Measurements from ENCODE around the gene BPIFB2.
"Not testable (repeated sequence)": the region's sequence is repeated elsewhere in the genome, so short reads cannot be mapped to it uniquely, and the experiment has no call there.

Gene BPIFB2

DNA sequence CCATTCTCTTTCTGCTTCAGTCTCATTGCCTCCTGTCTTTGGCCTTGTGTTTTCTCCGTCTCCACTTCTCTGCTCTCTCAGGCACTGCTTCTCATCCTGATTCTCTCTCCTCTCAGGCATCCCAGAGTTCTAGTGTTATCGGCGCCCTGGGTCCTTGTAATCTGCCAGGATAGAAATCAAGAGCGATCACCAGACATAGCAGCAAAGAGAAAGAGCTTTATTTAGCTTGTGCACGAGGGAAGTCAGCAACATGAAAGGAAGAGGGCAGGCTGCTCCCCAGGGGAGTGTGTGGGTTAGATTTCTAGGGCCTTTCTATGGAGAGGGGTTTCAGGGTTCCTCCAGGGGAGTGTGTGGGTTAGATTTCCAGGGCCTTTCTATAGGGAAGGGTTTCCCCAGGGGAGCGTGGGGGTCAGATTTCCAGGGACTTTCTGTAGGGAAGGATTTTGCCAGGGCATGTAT is 35.8 kb upstream of the BPIFB2 start:
- DNase-seq, result no peak

DNA sequence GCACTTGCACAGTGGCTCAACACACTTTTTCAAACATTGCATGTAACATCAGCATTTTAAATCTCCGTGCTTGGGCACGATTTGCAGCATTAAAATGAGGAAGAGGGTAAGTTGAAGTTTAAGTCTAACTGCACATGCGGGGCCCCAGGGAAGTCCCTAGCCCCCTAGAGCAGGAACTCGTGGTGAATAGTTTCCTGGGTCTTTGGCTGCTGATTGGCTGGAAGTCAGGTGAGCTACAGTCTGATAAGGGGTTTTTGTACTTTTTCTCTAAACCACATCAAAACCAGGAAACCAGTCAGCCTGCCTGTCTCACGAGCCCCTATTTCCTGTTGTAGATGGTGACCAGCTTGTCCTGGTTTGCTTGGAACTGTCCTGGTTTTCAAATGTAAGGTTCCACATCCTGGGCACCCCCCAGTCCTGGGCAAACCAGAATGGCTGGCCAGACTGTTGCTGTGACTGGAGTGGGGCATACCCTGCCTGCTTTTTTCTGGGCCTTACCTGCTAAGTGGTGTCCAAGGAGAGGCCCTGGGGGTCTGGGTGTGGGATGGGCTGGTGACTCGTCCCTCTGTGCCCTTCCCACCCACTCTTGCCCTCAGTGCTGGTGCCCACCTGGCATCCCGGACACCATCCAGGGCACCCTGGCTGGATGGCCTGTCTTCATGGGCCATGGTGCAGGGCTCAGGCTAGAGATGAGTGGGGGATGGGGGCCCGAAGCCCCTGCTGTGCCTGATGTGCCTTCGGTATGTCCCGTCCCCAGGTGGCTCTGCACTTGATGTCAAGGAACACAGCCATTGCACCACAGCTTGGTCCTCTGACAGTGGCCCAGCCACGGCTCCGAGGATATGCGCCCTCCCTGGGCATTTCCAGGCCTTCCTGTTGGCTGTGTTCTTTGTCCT is 35.1 kb upstream of the BPIFB2 start:
- DNase-seq, result no peak

DNA sequence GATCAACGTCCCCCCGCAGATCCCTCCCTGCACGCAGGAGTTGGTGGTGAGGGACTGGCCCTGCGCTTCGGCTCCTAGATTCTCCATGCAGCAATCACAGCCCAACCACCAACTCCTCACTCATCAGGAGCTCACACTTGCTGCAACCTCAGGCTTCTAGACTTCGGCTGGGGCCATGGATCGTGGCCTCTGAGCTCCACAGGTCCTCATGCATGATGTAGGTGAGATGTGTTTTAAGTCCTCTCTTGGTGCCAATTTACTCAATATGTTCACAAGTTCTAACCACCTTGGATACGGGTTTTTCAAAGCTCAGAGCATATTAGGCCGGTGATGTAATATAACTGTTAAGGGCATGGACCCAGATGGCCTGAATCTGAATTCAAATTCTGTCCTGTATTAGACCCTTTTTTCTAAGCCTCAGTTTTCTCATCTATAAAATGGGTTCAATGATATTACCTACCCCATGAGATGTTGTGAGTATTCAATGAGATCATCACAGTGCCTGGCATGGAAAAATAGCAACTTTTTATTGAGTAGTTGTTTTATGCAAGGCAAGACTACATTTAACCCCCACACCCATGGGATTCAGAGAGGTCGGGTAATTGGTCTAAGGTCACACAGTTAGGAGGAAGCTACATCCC is 34.3 kb upstream of the BPIFB2 start:
- DNase-seq, result no peak

DNA sequence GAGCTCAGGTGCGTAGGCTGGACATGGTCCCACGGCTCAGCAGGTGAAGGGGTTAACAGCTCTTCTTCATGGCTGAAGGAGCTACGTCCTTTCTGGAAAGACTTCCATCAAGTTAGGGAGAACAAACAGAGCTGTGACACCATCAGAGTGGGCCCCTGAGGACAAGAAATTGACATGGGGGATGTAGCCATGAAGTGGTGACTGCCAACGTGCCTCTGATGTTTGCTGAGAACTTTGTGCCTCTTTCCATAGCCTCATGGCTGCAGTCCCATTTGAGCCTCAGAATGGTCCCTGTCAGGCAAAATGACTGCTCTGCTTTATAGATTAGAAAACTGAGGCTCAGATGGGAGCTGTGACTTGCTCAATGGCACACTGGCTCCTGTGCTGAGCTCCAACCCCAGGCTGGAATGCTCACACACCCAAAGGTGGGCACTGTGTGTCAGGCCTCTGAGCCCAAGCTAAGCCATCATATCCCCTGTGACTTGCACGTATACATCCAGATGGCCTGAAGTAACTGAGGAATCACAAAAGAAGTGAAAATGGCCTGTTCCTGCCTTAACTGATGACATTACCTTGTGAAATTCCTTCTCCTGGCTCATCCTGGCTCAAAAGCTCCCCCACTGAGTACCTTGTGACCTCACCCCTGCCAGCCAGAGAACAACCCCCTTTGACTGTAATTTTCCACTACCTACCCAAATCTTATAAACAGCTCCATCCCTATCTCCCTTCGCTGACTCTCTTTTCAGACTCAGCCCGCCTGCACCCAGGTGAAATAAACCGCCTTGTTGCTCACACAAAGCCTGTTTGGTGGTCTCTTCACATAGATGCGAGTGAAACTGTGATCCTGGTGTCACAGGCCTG is 33.1 kb upstream of the BPIFB2 start:
- not testable (repeated sequence) for DNase-seq

DNA sequence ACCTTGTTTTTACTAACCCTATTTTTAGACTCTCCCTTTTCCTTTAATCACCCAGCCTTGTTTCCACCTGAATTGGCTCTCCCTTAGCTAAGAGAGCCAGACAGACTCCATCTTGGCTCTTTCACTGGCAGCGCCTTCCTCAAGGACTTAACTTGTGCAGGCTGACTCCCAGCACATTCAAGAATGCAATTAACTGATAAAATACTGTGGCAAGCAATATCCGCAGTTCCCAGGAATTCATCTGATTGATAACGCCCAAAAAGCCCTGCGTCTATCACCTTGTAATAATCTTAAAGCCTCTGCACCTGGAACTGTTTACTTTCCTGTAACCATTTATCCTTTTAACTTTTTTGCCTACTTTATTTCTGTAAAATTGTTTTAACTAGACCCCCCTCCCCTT is 32.4 kb upstream of the BPIFB2 start:
- DNase-seq, result not testable (repeated sequence)

DNA sequence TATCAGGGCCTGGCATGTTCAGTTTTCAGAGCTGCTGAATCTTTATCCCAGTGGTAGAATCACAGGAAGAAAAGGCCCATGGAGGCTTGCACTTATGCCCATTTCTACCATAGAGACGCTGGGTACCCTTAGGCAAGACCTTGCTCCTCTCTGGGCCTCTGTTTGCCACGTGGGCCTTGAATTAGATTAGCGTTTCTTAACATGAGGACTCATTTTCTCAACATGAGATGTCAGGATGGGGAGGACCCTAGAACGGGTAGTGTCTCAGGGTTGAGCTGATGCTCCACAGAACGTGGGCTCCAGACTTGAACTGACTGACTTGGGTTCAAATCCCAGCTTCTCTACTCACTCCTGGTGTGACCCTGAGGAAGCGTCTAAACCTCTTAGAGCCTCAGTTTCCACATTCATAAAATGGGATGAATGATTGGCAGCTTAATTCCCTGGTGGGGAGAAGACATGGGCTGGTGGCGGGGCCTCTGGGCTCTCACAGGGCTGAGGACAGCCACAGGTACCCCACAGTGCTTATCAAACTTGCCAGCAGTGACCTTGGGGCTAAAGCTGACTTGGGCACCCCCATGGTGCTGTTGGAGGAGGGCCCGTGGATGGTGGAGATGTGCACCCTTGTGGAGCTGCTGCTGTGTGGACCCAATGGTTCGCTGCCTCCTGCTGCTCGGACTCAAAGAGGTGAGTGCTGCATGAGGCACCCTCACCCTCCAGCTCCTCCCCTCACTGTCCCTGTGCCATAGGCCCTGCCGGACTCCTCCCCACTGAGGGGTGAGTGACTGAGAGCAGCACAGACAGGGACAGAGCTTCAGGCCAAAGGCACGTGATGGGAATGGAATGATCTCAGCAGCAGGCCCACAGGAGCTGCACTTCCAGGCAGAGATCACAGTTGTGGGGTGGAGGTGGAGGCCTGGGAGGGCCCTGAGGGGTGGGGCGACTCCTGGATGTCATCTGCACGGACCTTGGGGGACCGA is 31.5 kb upstream of the BPIFB2 start:
- DNase-seq, result no peak

DNA sequence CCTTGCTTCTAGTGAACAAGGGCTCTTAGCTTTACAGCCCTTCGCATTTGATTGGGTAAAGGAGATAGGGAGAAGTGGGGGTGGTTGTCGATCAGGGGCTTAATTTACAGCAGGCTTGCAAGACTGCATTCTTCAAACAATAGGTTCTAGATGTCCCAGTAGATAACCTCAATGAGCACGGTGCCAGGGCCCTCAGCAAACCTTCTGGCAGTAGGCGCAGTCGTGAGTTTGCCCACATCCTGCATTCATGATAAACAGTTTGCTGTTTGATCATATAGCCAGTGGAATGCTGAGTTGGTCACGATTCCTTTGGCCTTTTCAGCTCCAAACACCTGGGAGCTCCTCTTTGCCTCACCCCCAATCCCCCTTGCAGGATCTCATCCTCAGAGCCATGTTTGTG is 30.8 kb upstream of the BPIFB2 start:
- no peak for DNase-seq

DNA sequence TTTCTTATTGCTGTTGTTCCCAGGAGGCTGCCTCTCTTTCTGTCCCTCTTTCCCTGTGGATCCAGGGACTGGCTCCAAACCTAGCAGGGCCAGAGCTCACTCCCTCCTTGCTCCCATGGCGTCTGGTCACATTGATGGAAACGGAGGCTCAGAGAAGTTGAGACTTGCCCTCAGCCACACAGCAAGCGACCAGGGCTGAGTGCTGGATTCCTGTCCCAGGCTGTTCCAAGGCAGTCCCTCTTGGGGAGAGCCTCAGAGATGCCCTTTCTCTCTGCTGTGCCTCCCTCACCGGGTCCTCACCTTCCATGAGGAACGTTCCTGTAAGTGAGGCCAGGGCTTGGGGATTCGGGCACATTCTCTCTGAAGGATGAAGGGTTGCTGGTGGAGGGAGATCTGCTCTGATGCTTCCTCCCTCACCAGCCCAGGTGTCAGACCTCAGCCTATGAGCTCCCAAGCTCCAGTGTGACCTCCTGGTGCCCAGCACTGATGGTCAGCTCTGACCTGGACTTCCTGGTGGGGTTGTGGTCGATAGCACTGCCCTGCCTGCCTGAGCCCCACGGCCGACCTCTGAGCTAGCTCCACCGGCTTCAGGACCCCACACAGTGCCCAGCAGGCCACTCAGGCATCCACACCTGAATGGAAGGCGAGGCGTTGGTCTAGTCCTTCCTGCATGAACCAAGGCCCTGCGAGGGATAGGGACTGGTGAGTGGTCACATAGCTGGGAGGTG is 30.1 kb upstream of the BPIFB2 start:
- no peak for DNase-seq

DNA sequence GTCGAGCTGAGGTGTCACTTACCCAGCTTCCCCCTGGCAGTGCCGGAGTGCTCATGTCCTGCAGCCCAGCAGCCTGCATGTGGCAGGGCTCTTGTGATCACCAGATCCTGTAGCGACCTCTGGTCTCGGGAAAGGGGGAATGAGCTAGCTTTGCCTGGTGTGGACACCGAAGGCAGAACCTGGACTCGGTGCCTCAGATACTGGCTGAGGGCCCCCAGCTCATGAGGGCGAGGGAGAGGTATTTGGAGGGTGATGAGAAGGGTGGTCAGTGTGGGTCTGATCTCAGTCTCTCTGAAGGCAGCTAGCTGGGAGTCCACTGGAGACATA is 29.5 kb upstream of the BPIFB2 start:
- no peak for DNase-seq

DNA sequence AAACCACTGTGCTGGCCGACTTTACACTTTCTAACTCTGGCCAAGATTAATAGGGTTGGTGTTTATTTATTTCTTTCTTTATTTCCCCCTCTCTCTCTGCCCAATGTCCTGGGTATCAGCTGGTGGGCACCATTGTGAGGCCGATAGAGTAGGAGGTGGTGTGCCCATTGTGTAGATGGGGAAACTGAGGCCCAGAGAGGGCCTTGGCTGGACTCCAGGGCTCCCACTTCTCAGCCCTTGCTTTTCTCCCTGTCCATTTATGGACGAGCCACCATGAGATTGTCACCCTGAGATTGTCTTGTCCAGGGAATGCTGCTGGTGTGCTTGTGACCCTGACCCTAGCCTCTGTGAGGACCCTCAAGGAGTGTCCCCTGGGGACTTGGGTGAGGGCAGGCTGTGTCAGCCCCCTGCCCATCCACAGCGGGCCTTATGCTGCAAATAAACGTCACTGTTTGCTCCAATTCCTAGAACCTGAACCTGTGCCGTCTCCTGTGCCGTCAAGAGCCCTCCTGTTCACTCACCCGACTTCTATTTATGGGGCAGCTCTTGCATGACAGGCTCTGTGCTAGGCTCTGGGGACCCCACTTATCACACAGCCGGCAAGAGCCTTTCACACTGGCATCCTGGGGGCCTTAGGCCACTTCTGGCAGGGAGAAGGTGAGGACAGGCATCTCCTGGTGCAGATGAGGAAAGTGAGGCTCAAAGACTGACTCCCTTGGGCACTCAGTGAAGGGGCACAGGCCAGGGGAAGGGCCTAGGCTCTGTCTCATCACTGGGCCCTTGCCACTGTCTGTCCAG is 28.1 kb upstream of the BPIFB2 start:
- no peak for DNase-seq

DNA sequence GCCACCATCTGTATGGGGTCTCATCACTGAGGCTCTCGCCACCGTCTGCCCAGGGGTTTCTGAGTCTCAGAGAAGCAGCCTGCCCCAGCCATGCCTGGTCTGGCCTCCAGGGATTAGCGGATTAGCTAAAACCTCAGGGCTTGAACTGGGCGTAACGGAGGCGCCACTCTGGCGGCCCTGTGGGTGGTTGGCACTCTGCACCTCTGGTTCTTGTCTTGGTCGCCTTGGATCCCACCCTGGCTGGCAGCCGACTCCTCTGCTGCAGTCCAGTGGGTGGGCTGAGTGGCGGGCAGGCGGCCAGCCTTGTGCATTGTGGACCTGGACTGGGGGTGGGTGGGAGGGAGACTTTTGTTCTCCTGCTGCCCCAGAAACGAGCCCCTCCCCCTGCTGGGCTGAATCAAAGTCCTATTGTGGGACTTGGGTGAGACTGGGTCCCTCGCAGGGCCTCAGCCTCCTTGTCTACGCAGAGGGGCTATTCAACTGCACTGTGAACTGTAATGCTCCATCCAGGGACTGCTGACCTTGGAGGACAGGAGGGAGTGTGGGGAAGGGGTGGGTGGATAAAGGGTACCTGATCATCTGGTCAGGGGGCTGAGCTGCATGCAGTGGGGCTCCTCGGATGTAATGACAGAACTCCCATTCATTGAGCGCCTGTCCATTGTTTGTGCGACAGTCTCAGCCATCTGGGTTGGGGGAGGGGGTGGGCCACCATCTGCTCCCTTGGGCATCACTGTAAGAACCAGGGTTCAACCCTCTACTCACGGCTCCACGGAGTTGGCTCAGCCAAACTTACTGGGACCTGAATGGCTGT is 27.2 kb upstream of the BPIFB2 start:
- peak; percentile 86 for DNase-seq

DNA sequence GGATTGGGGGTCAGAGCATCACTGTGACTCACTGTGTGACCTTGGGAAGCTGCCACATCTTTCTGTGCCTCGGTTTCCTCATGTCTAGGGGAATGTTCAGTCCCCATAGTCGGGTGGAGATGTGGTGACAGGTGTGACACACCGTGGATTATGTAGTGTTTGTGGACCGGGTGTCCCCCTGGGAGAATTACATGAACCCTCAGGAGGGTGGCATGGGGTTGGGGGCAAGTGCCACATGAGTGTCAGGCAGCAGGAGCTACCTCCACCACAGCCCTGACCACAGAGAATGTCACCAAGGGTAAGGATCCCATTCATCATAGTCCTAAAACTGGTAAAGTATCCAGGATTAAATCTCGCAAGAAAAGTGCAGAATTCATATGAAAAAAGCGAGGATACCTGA is 26.5 kb upstream of the BPIFB2 start:
- no peak for DNase-seq

DNA sequence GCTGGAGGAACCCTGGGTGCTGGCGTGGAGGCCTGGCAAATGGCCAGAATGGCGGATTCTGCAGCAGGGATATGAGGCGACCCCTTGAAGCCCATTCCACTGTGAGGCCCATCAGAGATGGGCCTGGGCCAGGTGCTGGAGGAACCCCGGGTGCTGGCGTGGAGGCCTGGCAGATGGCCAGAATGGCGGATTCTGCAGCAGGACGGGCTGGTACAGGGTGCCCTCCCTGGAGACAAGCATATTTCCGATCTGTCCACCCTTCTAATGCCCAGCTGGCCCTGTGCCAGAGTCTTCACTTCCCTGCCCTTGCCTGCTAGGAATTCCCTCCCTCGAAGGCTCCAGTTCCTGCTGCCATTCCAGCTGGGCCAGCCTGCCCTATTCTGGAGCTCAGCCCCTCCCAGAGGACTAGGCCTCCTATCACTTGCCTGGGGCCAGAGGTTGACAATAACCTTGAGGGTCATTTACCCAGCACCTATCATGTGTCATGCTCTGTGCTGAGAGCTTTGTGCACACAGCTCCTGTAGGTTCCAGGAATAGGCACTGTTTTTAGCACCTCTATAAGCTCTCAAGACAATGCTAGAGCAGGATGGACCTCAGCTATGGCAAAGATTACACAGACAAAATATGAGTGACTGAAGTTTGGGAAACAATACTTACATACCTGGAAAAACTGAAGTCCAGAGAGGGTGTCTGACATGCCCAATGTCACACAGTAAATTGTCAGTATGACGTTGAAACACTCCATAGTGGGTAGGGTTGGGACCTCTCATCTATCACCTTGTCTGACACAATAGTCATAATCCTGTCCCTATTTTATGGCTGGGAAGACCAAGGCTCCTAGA is 24.7 kb upstream of the BPIFB2 start:
- DNase-seq, result peak; percentile 96

DNA sequence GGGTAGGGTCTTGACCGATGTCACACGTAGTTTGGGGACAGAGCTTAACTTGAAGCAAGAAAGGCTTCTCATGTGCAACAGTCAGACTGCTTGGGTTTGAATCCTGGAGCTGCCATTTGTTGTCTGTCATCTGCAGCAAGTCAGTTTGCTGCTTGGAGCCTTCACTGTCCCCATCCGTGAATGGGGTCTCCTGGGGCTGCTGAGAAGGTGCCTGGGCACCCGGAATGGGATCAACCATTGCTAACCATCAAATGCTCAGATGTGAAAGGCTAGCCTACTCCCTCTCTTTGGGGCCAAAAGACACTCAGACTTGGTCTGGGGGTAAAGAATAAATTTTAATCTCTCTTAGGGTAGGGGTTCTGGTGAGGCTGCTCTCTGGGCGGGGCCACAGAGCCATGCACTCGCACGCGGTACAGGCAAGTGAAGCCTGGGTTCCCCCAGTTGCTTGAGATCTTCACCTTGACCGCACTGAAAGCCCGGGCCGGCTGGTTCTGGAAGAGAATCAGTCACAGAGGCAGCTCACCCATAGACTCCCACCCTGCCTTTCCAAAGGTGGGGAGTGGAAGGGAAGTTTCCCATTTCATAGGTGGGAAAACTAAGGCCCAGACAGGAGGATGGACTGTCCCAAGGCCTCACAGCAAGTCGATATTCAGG is 23.9 kb upstream of the BPIFB2 start:
- DNase-seq, result no peak

DNA sequence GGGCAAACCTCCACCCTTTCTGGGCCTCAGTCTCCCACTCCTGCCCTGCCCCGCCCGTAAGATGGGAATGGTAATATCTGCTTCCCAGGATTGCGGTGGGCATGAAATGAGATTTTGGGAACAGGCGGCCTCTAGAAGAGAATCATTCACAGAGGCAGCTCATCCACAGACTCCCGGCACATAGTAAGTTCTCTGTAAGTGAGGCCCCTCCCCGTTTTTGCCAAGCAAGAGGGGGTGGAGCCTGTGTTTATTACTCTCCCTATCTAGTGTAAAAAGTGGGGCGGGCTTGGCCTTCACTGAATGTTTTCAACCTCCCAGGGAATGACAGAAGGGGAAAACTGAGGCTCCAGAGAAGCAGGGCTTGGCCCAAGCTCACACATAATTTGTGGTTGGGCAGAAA is 23.3 kb upstream of the BPIFB2 start:
- DNase-seq, result no peak

DNA sequence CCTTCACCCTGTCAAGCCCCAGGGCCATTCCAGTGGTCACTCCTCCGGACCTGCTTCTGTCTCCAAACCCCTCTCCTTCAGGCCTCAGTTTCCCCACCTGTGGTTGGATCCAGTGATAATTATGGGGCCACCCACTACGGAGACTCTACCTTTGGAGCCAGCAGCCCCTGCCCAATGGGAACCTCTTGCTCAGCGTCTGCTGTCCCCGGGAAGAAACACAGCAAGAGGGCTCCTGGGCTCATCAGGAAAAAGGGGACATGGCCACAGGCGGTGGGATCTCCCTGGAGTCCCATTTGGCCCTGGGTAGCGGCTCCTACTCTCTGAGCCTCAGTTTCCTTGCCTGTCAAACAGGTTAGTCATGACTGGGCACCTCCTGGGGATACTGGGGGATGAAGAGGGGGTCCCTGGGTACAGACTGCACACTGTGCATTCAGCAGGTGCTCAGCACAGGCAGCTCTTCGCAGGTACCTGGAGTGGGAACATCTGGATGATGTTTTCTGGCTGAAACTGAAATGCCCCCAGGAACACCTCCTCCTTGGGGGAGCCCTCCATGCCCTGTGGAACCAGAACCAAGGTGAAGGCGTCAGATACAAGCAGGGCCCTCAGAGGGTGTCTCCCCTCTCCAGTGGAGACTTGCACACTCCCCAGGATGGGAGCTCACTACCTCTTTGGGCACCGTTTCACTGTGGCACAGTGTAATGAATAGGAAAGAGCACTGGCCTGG is 22.7 kb upstream of the BPIFB2 start:
- no peak for DNase-seq

DNA sequence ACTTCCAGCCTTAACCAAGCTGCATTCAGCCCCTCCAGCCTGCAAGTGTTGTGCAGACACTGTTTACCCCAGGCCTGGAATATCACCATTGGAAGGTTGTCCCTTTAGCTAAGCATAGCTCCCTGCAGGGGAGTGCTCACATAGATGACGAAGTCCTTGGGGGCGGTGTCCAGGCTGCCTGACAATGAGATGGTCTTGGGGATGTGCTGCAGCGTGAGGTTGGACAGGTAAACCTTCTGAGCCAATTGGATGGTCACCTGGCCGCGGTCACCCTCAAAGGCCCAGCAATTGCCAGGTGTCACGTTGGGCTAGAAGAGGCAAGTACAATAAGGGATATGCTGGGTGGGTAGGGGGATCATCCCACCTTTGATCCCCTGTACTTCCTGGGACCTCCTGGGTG is 21.9 kb upstream of the BPIFB2 start:
- DNase-seq, result no peak
